ENCODE data around the gene COPZ1. TPM values are rescaled to one million over a fixed set of nuclear protein-coding genes. Genes with fewer than 3 reads are reported as not detected.

Gene COPZ1
- total and polyA plus RNA-seq, 9 of the 15 experiments (the other 6 are each of a cell fraction or from before 2014, with no cell fraction given), result 137 to 487 (median 233) TPM

DNA sequence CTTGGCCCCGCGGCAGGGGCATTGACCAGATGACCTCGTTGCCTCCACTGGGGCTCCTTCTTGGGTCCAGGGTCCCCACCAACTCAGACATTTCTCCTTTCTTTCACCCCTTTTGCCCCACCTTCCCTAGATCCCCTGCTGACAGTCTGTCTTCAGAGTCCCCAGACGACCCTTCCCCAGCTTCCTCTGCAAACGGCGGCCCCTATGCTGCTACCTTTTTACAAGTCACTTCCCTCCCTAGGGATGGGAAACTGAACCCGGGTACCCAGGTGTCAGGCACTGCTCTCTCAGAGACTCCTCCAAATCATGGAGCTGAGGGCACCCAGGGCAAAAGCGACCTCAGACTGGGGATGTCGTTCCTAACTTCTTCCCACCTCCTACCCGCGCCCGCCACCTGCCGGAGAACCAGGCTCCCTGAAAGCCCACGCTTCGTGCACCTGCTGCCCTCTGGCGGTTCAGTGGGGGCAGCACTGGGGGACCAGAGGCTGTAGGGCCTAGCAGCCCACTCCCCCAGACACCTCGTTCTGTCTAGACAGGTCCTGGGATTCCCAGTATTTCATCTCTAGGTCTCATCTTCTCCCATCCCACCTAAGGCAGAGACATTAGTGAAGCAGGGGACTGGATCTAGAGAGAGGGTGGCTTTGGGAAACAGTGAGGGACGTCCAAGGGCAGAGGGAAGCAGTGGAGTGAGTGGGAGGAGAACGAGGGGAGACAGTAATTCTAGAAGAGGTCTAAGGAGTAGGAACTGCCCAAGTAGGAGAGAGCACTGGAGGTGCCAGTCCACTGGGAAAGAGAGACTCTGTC is 54.7 kb downstream of the COPZ1 start (continued):
- TF ChIP-seq, protein P1, sequence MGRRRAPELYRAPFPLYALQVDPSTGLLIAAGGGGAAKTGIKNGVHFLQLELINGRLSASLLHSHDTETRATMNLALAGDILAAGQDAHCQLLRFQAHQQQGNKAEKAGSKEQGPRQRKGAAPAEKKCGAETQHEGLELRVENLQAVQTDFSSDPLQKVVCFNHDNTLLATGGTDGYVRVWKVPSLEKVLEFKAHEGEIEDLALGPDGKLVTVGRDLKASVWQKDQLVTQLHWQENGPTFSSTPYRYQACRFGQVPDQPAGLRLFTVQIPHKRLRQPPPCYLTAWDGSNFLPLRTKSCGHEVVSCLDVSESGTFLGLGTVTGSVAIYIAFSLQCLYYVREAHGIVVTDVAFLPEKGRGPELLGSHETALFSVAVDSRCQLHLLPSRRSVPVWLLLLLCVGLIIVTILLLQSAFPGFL (CRISPR knock-in tag; IDR thresholded peaks at IDR 0.05), result no peak
- TF ChIP-seq KDM2B (CRISPR knock-in tag; IDR thresholded peaks at IDR 0.05) (no peak), BRCA1 (IDR thresholded peaks at IDR 0.05) (no peak), BRCA1 (CRISPR knock-in tag; IDR thresholded peaks at IDR 0.05) (no peak), CREM (IDR thresholded peaks at IDR 0.05; ENCODE audit: low read depth) (peak; percentile 71), CXXC5 (CRISPR knock-in tag; IDR thresholded peaks at IDR 0.05) (peak; percentile 20; the same call in 1 of the 2 replicates), ZNF764 (CRISPR knock-in tag; IDR thresholded peaks at IDR 0.05; ENCODE audit: low read depth) (no peak), ZKSCAN1 (IDR thresholded peaks at IDR 0.05; ENCODE audit: low read depth, low read length) (peak; percentile 60; the same call in 1 of the 2 replicates), SMC3 (conservative IDR thresholded peaks at IDR 0.05; ENCODE audit: insufficient read depth, low read depth, low read length) (peak; percentile 99), ZNF133 (CRISPR knock-in tag; IDR thresholded peaks at IDR 0.05) (no peak), TEAD2 (tag; IDR thresholded peaks at IDR 0.05) (no peak)
- TF ChIP-seq, protein P2, sequence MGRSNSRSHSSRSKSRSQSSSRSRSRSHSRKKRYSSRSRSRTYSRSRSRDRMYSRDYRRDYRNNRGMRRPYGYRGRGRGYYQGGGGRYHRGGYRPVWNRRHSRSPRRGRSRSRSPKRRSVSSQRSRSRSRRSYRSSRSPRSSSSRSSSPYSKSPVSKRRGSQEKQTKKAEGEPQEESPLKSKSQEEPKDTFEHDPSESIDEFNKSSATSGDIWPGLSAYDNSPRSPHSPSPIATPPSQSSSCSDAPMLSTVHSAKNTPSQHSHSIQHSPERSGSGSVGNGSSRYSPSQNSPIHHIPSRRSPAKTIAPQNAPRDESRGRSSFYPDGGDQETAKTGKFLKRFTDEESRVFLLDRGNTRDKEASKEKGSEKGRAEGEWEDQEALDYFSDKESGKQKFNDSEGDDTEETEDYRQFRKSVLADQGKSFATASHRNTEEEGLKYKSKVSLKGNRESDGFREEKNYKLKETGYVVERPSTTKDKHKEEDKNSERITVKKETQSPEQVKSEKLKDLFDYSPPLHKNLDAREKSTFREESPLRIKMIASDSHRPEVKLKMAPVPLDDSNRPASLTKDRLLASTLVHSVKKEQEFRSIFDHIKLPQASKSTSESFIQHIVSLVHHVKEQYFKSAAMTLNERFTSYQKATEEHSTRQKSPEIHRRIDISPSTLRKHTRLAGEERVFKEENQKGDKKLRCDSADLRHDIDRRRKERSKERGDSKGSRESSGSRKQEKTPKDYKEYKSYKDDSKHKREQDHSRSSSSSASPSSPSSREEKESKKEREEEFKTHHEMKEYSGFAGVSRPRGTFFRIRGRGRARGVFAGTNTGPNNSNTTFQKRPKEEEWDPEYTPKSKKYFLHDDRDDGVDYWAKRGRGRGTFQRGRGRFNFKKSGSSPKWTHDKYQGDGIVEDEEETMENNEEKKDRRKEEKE (IDR thresholded peaks at IDR 0.05; ENCODE audit: borderline replicate concordance in 1 of 2, control insufficient read depth in 1 of 2, low read depth in 2 of 2, low read length in 1 of 2), result no peak
- TF ChIP-seq, protein P3, sequence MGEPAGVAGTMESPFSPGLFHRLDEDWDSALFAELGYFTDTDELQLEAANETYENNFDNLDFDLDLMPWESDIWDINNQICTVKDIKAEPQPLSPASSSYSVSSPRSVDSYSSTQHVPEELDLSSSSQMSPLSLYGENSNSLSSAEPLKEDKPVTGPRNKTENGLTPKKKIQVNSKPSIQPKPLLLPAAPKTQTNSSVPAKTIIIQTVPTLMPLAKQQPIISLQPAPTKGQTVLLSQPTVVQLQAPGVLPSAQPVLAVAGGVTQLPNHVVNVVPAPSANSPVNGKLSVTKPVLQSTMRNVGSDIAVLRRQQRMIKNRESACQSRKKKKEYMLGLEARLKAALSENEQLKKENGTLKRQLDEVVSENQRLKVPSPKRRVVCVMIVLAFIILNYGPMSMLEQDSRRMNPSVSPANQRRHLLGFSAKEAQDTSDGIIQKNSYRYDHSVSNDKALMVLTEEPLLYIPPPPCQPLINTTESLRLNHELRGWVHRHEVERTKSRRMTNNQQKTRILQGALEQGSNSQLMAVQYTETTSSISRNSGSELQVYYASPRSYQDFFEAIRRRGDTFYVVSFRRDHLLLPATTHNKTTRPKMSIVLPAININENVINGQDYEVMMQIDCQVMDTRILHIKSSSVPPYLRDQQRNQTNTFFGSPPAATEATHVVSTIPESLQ (CRISPR knock-in tag; IDR thresholded peaks at IDR 0.05), result no peak
- TF ChIP-seq, protein P4, sequence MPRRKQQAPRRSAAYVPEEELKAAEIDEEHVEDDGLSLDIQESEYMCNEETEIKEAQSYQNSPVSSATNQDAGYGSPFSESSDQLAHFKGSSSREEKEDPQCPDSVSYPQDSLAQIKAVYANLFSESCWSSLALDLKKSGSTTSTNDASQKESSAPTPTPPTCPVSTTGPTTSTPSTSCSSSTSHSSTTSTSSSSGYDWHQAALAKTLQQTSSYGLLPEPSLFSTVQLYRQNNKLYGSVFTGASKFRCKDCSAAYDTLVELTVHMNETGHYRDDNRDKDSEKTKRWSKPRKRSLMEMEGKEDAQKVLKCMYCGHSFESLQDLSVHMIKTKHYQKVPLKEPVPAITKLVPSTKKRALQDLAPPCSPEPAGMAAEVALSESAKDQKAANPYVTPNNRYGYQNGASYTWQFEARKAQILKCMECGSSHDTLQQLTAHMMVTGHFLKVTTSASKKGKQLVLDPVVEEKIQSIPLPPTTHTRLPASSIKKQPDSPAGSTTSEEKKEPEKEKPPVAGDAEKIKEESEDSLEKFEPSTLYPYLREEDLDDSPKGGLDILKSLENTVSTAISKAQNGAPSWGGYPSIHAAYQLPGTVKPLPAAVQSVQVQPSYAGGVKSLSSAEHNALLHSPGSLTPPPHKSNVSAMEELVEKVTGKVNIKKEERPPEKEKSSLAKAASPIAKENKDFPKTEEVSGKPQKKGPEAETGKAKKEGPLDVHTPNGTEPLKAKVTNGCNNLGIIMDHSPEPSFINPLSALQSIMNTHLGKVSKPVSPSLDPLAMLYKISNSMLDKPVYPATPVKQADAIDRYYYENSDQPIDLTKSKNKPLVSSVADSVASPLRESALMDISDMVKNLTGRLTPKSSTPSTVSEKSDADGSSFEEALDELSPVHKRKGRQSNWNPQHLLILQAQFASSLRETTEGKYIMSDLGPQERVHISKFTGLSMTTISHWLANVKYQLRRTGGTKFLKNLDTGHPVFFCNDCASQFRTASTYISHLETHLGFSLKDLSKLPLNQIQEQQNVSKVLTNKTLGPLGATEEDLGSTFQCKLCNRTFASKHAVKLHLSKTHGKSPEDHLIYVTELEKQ (CRISPR knock-in tag; IDR thresholded peaks at IDR 0.05), result no peak
- TF ChIP-seq, protein P5, sequence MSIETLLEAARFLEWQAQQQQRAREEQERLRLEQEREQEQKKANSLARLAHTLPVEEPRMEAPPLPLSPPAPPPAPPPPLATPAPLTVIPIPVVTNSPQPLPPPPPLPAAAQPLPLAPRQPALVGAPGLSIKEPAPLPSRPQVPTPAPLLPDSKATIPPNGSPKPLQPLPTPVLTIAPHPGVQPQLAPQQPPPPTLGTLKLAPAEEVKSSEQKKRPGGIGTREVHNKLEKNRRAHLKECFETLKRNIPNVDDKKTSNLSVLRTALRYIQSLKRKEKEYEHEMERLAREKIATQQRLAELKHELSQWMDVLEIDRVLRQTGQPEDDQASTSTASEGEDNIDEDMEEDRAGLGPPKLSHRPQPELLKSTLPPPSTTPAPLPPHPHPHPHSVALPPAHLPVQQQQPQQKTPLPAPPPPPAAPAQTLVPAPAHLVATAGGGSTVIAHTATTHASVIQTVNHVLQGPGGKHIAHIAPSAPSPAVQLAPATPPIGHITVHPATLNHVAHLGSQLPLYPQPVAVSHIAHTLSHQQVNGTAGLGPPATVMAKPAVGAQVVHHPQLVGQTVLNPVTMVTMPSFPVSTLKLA (conservative IDR thresholded peaks at IDR 0.05), result peak; percentile 57 to 72
